HEK293 (cell line): ENCODE data around the gene HDDC3.

Source experiments
- CTCF ChIP-seq: fragments of 450-650 bp; formaldehyde crosslinking; IDR thresholded peaks from 2 replicates; pipeline ENCODE4 v1.5.1; 2016; ENCODE audit warnings: missing biosample characterization, missing genetic modification characterization
- PATZ1 ChIP-seq: fragments of 450-650 bp; formaldehyde crosslinking; IDR thresholded peaks from 2 replicates; pipeline ENCODE4 v1.5.1; 2016; ENCODE audit warnings: missing biosample characterization, missing genetic modification characterization
- ZBTB48 ChIP-seq: fragments of 450-650 bp; formaldehyde crosslinking; IDR thresholded peaks from 2 replicates; pipeline ENCODE4 v1.5.1; 2016; ENCODE audit warnings: missing biosample characterization, missing genetic modification characterization
- ZNF548 ChIP-seq: fragments of 450-650 bp; formaldehyde crosslinking; IDR thresholded peaks from 2 replicates; pipeline ENCODE4 v1.5.1; 2016; ENCODE audit warnings: missing biosample characterization, missing genetic modification characterization
- ZSCAN16 ChIP-seq: fragments of 450-650 bp; formaldehyde crosslinking; IDR thresholded peaks from 2 replicates; pipeline ENCODE4 v1.5.1; 2016; ENCODE audit warnings: missing biosample characterization, missing genetic modification characterization
- TF ChIP-seq, protein P1 (sequence below): fragments of 450-650 bp; formaldehyde crosslinking; IDR thresholded peaks from 2 replicates; pipeline ENCODE4 v1.5.1; 2016; ENCODE audit warnings: missing biosample characterization, missing genetic modification characterization

DNA sequence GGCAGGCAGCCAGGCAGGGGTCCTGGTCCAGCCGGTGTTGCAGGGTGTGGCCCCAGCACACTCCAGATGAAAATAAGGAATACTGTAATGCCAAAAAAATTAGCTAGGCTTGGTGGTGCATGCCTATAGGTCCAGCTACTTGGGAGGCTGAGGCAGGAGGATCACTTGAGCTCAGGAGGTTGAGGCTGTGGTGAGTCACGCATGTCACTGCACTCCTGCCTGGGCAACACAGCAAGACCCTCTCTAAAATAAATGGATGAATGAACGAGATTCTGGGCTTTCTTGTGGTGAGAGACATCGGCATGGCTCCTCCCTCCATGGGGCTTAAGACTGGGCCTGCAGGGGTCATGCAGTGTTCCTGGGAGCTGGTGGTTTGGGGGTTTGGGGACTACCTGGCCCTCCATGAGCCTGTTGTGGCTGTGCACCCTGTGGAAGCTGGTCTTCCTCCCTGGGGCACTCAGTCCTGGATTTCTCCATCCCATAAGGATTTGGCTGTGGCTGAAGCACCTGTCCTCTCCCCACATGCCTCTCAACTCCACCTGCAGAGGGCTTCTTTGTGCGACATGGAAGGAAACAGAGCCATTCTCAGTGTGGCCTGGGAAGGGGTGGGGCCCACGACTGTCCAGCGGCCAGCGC lies 14.7 kb upstream of the HDDC3 start:
- TF ChIP-seq CTCF (no peak), ZSCAN16 (tag by site-specific recombination) (no peak), ZNF548 (no peak), PATZ1 (tag by site-specific recombination) (no peak), ZBTB48 (tag by site-specific recombination) (no peak)
- TF ChIP-seq, protein P1, sequence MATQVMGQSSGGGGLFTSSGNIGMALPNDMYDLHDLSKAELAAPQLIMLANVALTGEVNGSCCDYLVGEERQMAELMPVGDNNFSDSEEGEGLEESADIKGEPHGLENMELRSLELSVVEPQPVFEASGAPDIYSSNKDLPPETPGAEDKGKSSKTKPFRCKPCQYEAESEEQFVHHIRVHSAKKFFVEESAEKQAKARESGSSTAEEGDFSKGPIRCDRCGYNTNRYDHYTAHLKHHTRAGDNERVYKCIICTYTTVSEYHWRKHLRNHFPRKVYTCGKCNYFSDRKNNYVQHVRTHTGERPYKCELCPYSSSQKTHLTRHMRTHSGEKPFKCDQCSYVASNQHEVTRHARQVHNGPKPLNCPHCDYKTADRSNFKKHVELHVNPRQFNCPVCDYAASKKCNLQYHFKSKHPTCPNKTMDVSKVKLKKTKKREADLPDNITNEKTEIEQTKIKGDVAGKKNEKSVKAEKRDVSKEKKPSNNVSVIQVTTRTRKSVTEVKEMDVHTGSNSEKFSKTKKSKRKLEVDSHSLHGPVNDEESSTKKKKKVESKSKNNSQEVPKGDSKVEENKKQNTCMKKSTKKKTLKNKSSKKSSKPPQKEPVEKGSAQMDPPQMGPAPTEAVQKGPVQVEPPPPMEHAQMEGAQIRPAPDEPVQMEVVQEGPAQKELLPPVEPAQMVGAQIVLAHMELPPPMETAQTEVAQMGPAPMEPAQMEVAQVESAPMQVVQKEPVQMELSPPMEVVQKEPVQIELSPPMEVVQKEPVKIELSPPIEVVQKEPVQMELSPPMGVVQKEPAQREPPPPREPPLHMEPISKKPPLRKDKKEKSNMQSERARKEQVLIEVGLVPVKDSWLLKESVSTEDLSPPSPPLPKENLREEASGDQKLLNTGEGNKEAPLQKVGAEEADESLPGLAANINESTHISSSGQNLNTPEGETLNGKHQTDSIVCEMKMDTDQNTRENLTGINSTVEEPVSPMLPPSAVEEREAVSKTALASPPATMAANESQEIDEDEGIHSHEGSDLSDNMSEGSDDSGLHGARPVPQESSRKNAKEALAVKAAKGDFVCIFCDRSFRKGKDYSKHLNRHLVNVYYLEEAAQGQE (tag by site-specific recombination) = no peak
